Measurements from ENCODE around the gene ARFGAP3. TPM values are rescaled to one million over a fixed set of nuclear protein-coding genes. Genes with fewer than 3 reads are reported as not detected.
"Not testable (repeated sequence)": the region's sequence is repeated elsewhere in the genome, so short reads cannot be mapped to it uniquely, and the experiment has no call there.

ARFGAP3 gene
- polyA plus RNA-seq, 3 donors: 43.6 to 48.8 (median 48.4) TPM

DNA sequence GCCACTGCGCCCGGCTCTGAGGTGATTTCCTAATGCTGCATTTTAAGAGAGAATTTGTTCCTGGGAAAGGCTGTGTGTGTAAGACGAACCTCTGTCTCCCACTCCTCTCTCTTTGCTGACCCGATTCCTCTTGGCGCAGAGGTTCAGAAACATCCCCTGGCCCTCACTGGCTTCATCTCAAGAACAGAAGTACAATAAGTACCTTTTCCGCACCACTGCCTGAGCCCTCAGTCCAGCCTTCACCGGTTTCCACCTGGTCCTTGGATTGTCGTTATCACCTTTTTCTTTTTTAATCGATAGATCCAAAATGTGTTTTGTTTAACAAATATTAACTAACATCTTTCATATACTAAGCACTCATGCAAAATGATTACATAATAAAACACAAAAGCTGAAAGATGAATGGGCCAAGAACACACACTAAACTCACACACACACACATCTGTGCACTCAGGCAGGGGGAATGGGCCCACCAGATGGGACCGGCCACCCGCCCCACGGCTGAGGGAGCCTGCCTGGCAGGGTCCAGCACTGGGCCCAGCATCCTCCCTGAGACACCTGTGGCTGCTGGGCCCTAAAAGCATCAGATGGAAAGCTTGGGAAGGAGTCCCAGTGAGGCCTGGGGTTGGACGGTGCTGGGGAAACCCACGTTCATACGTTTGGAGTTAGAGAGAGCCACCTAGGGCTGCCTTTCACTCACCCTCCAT is 86.0 kb downstream of the ARFGAP3 start:
- DNase-seq: no peak

DNA sequence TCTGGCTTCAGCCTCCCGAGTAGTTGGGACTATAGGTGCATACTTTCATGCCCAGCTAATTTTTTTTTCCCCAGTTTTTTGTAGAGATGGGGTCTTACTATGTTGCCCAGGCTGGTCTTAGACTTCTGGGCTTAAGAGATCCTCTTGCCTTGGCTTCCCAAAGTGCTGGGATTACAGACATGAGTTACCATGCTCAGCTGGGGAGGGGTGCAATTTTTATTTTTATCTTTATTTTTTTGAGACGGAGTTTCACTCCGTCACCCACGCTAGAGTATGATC is 86.7 kb downstream of the ARFGAP3 start:
- no peak for DNase-seq

DNA sequence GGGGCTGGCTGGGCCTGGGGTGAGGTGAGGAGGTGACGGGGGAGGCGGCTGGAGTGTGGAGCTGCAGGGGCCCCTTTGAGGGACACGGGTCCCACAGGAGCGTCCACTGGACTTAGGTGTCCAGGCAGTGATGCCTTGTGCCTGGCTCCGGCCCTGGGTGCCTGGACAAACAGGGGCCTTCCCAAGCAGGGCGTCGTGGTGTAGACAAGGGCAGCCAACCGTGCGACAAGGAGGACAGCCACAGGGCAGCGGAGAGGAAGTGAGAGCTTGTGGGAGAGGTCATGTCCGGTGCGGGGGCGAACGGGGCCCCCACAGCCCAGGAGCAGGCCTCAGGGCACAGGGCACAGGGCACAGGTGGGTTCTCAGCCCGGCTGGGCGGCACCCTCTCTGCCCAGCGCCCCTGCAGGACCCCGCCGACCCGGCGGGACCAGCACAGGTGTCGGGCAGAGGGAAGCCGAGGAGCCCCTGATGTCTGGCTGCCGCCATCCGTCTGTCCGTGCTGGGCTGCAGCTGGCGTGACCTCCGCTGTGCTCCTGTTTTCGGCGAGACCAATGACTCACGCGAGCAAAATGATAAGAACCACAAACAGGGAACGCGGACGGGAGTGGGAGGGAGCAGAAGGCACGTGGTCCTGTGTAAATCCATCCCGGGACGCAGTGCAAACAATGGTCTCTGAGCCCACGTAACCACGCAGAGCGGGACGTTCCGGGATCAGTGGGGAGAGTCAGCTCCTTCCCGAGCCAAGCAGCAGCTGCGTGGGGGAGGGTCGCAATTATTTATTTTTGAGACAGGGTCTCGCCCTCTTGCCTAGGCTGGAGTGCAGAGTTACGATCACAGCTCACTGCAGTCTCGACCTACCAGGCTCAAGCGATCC is 87.3 kb downstream of the ARFGAP3 start:
- peak; percentile 34 for DNase-seq

DNA sequence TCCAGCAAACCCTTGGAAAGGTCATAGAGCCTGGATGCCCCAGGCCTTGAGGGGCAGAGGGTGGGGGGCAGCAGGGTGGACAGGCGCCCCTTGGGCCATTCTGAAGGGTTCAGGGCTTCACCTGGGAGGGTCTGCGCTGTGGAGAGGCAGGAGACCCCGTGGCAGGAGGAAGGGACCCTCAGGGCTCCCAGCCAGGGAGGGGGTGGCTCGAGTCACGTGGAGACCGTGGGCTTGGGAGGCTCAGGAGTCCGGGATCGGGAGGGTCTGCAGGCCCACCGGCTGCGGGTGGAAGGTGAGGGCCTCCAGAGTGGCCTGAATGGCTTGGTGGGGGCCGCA is 87.9 kb downstream of the ARFGAP3 start:
- no peak for DNase-seq

DNA sequence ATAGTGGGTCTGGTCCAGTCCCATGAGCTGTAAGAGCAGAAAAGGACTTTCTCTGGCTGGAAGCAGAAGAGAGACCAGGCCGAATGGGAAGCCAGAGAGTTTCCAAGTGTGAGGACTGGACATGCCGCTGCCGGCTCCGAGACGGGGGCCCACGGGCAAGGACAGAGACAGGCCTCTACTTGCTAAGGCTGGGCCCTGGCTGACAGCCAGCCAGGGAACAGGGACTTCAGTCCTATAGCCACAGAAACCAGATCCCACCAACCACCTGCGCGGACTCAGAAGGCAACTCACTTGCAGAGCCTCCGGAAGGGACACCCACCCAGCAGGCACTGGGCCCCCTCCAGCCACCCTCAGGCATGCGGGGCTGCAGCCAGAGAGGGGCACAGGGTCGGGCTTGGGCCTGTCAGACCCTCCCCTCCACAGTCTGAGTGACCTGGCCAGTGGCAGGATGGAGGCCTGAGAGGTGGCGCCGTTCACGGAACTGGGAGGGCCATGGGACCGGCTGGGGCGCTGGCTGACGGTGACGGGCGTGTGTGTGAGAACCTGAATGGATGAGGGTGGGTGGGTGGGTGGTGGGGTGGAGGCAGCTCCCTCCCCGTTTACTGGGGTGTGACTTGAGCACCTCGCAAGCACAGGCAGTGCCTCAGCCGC is 88.6 kb downstream of the ARFGAP3 start:
- no peak for DNase-seq

DNA sequence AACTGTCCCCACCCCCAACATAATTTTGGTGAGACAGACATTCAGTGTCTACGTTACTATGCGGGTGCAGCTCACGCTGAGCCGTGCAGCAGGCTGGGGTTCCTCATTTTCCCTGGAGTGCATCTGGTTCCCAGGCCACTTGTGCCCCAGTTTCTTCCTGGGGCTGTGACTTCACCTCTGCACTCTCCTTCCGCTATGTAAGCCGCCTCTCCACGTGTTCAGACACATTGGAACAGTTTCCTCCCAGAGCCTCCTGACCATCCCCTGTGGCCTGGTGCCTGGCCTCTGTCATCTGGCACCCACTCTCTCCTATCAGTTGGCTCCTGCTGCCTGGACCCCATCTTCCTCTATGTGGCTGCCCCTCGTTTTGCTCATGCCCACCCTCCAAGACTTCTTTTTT is 90.2 kb downstream of the ARFGAP3 start:
- no peak for DNase-seq

DNA sequence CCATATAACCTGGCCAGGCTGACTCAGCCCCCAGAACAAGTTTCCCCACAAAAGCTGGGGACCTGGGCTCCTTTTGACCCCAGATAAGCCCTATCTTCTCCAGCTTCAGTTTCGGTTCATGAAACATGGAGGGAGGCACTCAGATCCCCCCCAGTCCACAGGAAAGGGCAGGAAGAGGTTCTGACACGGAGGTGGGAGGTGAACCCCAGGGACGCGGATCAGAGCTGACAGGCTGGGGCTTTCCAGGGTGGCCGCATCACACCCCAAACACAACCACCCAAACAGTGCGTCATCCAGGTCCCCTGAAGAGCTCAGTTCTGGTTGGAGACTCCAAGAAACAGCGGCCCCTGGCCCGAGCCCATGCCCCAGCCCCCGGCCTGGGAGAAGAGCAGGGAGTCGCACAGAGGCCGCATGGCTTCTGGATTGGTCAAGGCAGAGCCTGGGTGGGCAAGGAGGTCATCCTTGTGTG is 92.1 kb downstream of the ARFGAP3 start:
- no peak for DNase-seq

DNA sequence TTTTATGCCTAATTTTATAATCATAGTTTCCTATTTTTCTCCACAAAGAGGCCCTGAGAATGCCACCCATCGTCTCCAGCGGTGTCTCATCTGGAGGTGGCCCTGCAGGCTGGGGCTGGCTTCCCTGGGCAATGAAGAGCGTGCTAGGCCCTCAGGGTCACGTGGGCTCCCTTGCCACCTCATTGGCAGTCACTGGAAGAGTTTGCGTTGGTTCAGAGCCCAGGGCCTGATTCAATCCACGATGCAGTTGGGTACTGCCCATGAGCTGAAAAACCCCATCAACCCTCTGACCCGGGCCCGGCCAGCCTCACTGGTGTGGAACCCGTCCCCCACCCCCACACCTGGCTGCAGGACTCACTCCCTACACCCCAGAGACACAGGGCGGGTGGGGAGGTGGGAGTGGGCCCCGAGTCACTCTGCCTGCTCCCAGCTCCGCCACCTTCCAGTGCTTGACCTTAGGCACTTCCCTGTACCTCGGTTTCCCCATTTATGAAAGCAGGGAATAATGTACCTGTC is 93.0 kb downstream of the ARFGAP3 start:
- no peak for DNase-seq

DNA sequence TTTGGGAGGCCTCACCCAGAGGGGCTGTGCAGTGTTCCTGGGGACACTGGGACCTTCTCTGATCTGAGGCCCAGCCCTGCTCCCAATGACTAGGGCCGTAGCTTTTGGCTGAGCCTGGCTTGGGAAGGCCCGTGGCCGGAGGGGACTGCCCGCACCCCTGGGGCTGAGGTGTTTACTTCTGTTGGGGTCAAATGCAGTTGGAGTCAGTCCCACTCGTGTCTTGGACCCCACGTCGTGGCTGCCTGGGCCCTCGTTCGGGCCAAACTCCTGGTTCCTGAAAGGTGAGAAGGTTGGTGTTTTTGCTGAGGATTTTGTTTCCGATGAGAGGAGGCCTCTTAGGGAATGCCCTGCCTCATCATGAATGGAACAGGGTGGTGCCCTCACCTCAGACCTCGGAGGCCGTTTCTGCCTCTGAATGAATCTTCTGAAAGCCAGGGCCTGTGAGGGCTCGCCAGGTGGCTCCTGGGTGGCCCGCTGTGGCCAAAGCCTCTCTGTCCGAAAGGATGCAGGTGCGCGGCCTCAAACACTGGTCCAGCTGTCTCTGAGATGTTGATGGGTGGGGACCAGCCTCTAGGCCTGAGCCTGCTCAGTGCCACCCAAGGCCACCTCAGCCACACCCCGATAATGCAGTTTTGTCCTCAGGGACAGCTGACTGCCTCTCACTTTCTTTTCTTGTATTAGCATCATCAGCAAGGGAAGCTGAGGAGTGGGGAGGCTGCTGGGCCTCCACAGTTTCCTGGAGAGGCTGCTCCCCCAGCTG is 96.1 kb downstream of the ARFGAP3 start:
- no peak for DNase-seq

DNA sequence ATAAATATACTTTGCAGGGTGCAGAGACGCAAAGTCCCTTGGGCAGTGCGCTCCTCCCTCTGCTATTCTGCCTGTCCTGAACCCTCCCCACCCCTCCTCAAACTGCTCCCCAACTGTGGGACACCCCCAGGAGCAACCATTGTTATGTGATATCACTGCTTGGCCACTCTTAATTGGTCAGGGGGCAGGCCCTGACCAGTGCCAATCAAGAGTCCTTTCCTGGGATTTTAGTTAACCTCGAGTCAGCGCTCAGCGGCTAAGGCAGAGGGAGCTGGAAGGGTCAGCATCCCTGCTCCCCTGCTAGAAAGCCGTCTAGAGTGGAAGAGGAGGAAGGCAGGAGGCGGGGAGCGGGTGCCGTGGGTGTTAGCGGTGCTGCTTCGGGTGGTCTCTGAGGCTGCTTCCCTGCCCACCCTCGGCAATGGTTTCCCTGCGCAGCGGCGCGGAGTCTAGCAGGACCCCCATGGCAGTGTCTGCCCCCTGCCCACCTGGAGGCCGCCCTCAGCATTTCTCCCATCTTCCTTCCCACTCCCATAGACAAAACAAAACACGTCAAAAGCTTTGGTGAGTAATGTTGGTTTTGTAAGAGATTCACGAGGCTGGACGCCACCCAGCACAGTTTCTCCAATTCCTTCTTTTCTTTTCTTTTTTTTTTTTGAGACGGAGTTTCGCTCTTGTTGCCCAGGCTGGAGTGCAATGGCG is 98.0 kb downstream of the ARFGAP3 start:
- no peak for DNase-seq

DNA sequence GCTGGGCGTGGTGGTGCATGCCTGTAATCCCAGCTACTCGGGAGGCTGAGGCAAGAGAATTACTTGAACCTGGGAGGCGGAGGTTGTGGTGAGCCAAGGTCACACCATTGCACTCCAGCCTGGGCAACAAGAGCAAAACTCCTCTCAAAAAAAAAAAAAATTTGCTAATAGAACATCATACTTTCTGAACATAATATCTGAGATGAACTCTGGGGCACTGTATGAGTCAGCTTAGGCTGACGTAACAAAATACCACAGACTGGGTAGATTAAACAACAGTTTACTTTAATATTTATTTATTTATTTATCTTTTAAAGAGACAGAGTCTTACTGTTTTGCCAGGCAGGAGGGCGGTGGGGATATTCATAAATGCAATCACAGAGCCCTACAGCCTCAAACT is 101.5 kb downstream of the ARFGAP3 start:
- DNase-seq: not testable (repeated sequence)

DNA sequence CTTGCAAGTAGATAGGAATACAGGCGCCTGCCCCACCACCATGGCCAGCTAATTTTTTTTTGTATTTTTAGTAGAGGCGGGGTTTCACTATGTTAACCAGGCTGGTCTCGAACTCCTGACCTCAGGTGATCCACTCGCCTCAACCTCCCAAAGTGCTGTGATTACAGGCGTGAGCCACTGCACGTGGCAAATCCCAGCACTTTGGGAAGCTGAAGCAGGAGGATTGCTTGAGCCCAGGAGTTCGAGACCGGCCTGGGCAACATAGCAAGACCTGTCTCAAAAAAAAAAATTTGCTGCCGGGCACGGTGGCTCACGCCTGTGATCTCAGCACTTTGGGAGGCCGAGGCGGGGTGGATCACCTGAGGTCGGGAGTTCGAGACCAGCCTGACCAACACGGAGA is 102.0 kb downstream of the ARFGAP3 start:
- DNase-seq: not testable (repeated sequence)

DNA sequence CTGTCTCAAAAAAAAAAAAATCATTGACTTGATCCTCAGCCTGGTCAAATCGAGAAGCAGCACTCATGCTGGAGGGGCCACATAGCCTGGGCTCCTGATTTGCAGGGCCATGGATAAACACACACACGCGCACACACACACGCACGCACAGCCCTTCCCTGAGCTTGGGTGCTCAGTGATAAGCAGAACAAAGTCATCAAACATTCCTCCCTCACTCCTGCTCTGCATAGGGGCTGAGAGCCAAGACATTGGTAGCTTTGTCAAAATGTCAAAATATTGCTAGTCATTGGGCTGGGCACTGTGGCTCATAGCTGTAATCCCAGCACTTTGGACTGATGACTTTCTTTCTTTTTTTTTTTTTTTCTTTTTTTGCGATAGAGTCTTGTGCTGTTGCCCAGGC is 102.4 kb downstream of the ARFGAP3 start:
- no peak for DNase-seq

DNA sequence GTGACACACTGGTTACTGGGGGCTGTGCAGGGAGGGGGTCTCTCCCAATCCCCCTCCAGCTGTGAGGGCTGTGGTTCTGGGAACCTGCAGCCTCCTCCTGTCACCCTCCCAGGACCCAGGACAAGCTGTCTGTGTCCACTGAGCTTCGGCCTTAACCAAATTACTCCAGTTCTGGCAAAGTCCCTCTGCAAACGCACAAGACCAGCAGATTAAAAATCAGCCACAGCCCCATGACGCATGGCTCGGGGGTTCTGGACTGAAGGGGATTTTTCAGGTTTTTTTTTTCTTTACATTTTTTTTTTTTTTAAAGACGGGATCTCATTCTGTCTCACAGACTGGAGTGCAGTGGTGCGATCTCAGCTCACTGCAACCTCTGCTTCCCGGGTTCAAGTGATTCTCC is 104.2 kb downstream of the ARFGAP3 start:
- DNase-seq: no peak

DNA sequence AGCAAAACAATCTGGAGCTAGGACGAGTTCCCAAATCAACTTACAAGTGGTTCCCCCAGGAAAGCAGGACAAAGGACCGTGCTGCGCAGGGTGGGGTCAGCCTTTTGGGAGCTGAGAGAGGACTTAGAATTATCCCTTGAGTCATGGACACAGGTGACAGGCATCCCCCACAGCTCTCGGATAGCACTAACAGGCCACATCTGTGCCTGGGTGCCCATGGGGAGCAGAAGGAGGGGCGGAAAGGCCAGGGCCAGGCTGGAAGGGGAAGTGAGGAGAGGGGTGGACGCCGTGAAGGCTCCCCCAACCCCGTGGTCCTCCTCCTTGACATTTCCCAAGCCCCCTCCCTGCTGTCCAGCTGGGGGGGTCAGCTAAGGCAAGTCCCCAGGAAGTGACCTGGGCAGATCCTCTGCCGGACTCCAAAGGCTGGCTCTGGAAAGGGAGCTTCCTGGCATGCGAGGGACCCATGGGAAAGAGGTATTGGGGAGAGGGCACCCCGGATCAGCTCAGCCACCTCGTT is 104.8 kb downstream of the ARFGAP3 start:
- no peak for DNase-seq

DNA sequence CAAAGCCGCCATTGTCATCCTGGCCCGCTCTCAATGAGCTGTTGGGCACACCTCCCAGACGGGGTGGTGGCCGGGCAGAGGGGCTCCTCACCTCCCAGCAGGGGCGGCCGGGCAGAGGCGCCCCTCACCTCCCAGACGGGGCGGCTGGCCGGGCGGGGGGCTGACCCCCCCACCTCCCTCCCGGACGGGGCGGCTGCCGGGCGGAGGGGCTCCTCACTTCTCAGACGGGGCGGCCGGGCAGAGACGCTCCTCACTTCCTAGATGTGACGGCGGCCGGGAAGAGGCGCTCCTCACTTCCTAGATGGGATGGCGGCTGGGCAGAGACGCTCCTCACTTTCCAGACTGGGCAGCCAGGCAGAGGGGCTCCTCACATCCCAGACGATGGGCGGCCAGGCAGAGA is 106.7 kb downstream of the ARFGAP3 start:
- DNase-seq: not testable (repeated sequence)

DNA sequence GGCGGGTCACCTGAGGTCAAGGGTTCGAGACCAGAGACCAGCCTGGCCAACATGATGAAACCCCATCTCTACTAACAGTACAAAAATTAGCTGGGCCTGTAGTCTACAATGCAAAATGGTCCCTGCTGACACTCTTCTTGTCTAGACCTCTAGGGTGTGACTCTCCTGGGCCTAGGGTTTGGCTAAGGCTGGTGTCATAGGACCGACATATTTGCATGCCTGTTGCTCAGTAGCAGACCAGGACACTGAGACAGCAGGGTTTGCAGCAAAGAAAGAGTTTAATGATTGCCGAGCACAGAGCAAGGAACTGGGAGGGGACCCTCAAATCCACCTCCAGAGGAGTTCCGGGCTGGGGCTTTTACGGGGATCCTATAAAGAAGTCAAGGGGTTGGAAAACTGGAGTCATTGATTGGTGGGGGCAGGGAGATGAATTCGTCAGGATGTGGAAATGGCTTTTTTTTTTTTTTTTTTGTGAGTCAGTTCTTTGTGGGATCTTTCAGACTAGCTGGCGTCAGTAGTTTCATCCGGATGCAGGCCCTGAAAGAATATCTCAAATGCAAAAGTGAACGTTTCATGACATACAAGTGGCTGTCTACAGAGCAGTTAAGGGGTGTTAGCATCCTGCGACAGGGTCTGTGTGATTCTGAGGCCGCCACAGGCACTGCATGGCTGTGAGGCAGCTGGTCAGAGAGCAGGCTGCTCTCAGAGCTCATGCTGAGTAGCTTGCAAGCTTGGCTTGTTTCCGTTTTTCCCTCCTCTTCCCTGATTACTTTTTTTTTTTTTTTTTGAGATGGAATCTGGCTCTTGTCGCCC is 109.2 kb downstream of the ARFGAP3 start:
- DNase-seq: no peak

All from renal pelvis (tissue), 4 donors.